H1 (cell line): Measurements from ENCODE around the gene MYLK. TPM values are rescaled to one million over a fixed set of nuclear protein-coding genes. Genes with fewer than 3 reads are reported as not detected.

ENCODE experiments used
- CTCF ChIA-PET: fragments of 300-600 bp; sonication (Branson Sonifier 250); formaldehyde crosslinking; loops from one replicate; lab custom pipeline; 2021; ENCODE audit not compliant: partially characterized antibody; lab: Charles Lee
- POLR2A ChIA-PET: fragments of 300-600 bp; sonication (Branson Sonifier 250); formaldehyde crosslinking; loops from one replicate; lab custom pipeline; 2021; ENCODE audit warnings: inconsistent platforms; ENCODE audit not compliant: partially characterized antibody; lab: Charles Lee
- DNase-seq, 2 experiments: peaks; one replicate each; pipeline versions ENCODE4 v3.0.0 to v3.0.0-alpha.2; 2010 to 2022; ENCODE audit warnings: low spot score in 2 of 2, low read depth in 1 of 2, mixed read lengths in 1 of 2
- FAIRE-seq: peaks from 2 replicates; lab custom pipeline; 2011; peaks lifted over from hg19 to GRCh38; lab: Jason Lieb, UNC
- H2AFZ ChIP-seq: 2 replicates; pipeline ENCODE4 v1.8.1; 2012; ENCODE audit warnings: low read length, inconsistent platforms
- H2AK5ac ChIP-seq: 2 replicates; pipeline ENCODE4 v1.6.1; 2013; ENCODE audit warnings: low read depth, low read length
- H2BK120ac ChIP-seq: replicated peaks from 2 replicates; pipeline ENCODE3; 2013; ENCODE audit warnings: low read depth, low read length, inconsistent platforms
- H2BK12ac ChIP-seq: 2 replicates; pipeline ENCODE4 v1.6.1; 2013; ENCODE audit warnings: low read depth, low read length
- H2BK15ac ChIP-seq: 2 replicates; pipeline ENCODE4 v1.6.1; 2013; ENCODE audit warnings: low read length
- H2BK20ac ChIP-seq: 2 replicates; pipeline ENCODE4 v1.6.1; 2013; ENCODE audit warnings: low read length
- H2BK5ac ChIP-seq: 2 replicates; pipeline ENCODE4 v1.6.1; 2013; ENCODE audit warnings: low read depth, low read length
- H3K14ac ChIP-seq: 2 replicates; pipeline ENCODE4 v1.6.1; 2013; ENCODE audit warnings: inconsistent platforms; ENCODE audit not compliant: insufficient read length
- H3K18ac ChIP-seq: 2 replicates; pipeline ENCODE4 v1.6.1; 2013; ENCODE audit warnings: low read length; ENCODE audit errors: extremely low read depth
- H3K23ac ChIP-seq: 2 replicates; pipeline ENCODE4 v1.6.1; 2013; ENCODE audit warnings: inconsistent platforms; ENCODE audit not compliant: insufficient read length
- H3K23me2 ChIP-seq: 2 replicates; pipeline ENCODE4 v1.6.1; 2013; ENCODE audit warnings: low read depth, low read length
- H3K27ac ChIP-seq: 2 replicates; pipeline ENCODE4 v1.6.1; 2011; ENCODE audit warnings: low read depth, low read length, inconsistent platforms
- H3K27me3 ChIP-seq, 4 experiments: replicated peaks in 1 of 4; 1 replicate in 1 of 4; 2 replicates in 3 of 4; pipeline versions ENCODE4 v1.6.1 to v1.8.1; 2011 to 2013; ENCODE audit warnings: low read length in 3 of 4, mild to moderate bottlenecking in 3 of 4, inconsistent platforms in 2 of 4, mixed read lengths in 2 of 4, moderate library complexity in 1 of 4; ENCODE audit not compliant: control insufficient read depth in 3 of 4, insufficient read depth in 3 of 4; ENCODE audit errors: extremely low read depth in 1 of 4
- H3K36me3 ChIP-seq, 4 experiments: 2 replicates each; pipeline versions ENCODE4 v1.6.1 to v1.8.1; 2011 to 2013; ENCODE audit warnings: mild to moderate bottlenecking in 4 of 4, low read length in 3 of 4, moderate library complexity in 2 of 4, control low read depth in 1 of 4, inconsistent platforms in 1 of 4; ENCODE audit not compliant: insufficient read depth in 4 of 4, control insufficient read depth in 2 of 4
- H3K4ac ChIP-seq: replicated peaks from 2 replicates; pipeline ENCODE3; 2013; ENCODE audit warnings: low read length, low read depth, mixed read lengths, inconsistent platforms; ENCODE audit not compliant: insufficient read length
- H3K4me1 ChIP-seq, 4 experiments: replicated peaks in 1 of 4; 1 replicate in 1 of 4; 2 replicates in 3 of 4; pipeline versions ENCODE4 v1.6.1 to v1.8.1; 2011 to 2013; ENCODE audit warnings: low read length in 3 of 4, inconsistent platforms in 2 of 4, mixed read lengths in 1 of 4; ENCODE audit not compliant: insufficient read depth in 4 of 4, control insufficient read depth in 3 of 4
- H3K4me2 ChIP-seq, 2 experiments: 2 replicates each; pipeline versions ENCODE4 v1.6.1 to v1.8.1; 2011 to 2013; ENCODE audit warnings: low read depth in 2 of 2, low read length in 2 of 2, control low read depth in 1 of 2, inconsistent platforms in 1 of 2, mild to moderate bottlenecking in 1 of 2; ENCODE audit not compliant: insufficient read depth in 1 of 2
- H3K4me3 ChIP-seq, 4 experiments: fragments of 200-600, 300-600 bp in 1 of 4; sonication (generic), shearing (Covaris generic), sonication (Bioruptor Twin) in 1 of 4; 2 replicates each; pipeline versions ENCODE4 v1.5.1 to v1.8.1; 2011 to 2016; ENCODE audit warnings: low read length in 4 of 4, low read depth in 3 of 4, control low read depth in 2 of 4, inconsistent platforms in 2 of 4, mild to moderate bottlenecking in 2 of 4, mixed read lengths in 1 of 4, moderate library complexity in 1 of 4; ENCODE audit not compliant: insufficient read depth in 2 of 4; ENCODE audit errors: extremely low read depth in 1 of 4
- H3K56ac ChIP-seq: replicated peaks from 2 replicates; pipeline ENCODE3; 2013; ENCODE audit warnings: low read depth, mild to moderate bottlenecking, mixed read lengths, low read length, inconsistent platforms; ENCODE audit not compliant: insufficient read length
- H3K79me1 ChIP-seq: 2 replicates; pipeline ENCODE4 v1.6.1; 2013; ENCODE audit warnings: low read depth, low read length, control low read depth
- H3K79me2 ChIP-seq, 2 experiments: 2 replicates each; pipeline versions ENCODE4 v1.6.1 to v1.8.1; 2012 to 2013; ENCODE audit warnings: low read length in 2 of 2, mild to moderate bottlenecking in 2 of 2, inconsistent platforms in 1 of 2; ENCODE audit not compliant: insufficient read depth in 2 of 2, control insufficient read depth in 1 of 2
- H3K9ac ChIP-seq, 4 experiments: replicated peaks in 1 of 4; 1 replicate in 1 of 4; 2 replicates in 3 of 4; pipeline versions ENCODE4 v1.6.1 to v1.8.1; 2011 to 2013; ENCODE audit warnings: low read depth in 3 of 4, low read length in 3 of 4, control low read depth in 2 of 4, mild to moderate bottlenecking in 2 of 4, moderate library complexity in 2 of 4, inconsistent platforms in 1 of 4; ENCODE audit errors: extremely low read depth in 1 of 4
- H3K9me3 ChIP-seq, 2 experiments: 2 replicates each; pipeline versions ENCODE4 v1.6.1 to v1.8.1; 2012 to 2013; ENCODE audit warnings: mild to moderate bottlenecking in 2 of 2, moderate library complexity in 2 of 2, control low read depth in 1 of 2, inconsistent platforms in 1 of 2, low read depth in 1 of 2, low read length in 1 of 2, mixed read lengths in 1 of 2; ENCODE audit not compliant: insufficient read depth in 2 of 2
- H4K20me1 ChIP-seq, 2 experiments: replicated peaks in 1 of 2; 2 replicates each; pipeline versions ENCODE3 to v1.8.1; 2011 to 2013; ENCODE audit warnings: inconsistent platforms in 2 of 2, low read length in 2 of 2, mild to moderate bottlenecking in 1 of 2; ENCODE audit not compliant: insufficient read depth in 2 of 2, control insufficient read depth in 1 of 2
- H4K5ac ChIP-seq: 2 replicates; pipeline ENCODE4 v1.6.1; 2013; ENCODE audit warnings: low read length, low read depth, mixed read lengths, inconsistent platforms; ENCODE audit not compliant: insufficient read length
- H4K8ac ChIP-seq: 2 replicates; pipeline ENCODE4 v1.8.0; 2013; ENCODE audit warnings: mild to moderate bottlenecking, moderate library complexity, low read length, inconsistent platforms; ENCODE audit not compliant: insufficient read depth; ENCODE audit errors: extremely low read depth
- H4K91ac ChIP-seq: replicated peaks from 2 replicates; pipeline ENCODE3; 2013; ENCODE audit warnings: low read length, mixed read lengths, inconsistent platforms; ENCODE audit not compliant: insufficient read length
- ATF3 ChIP-seq: IDR thresholded peaks from 2 replicates; pipeline ENCODE4 v1.6.1; 2011; ENCODE audit warnings: low read depth, mild to moderate bottlenecking, low read length; ENCODE audit not compliant: insufficient read depth
- CBX8 ChIP-seq: fragments of 300-800, 300-1000 bp; sonication (generic); IDR thresholded peaks from 2 replicates; pipeline ENCODE4 v1.7.1; 2016; ENCODE audit warnings: low read depth, low read length, borderline replicate concordance
- CTBP2 ChIP-seq: IDR thresholded peaks from 2 replicates; pipeline ENCODE4 v1.7.0; 2011; ENCODE audit warnings: borderline replicate concordance, mild to moderate bottlenecking, moderate library complexity, mixed read lengths, low read length; ENCODE audit not compliant: insufficient read depth, insufficient read length
- KDM4A ChIP-seq: IDR thresholded peaks from one replicate; pipeline ENCODE4 v1.7.1; 2012; ENCODE audit warnings: low read depth, mild to moderate bottlenecking, moderate library complexity, low read length, inconsistent platforms; ENCODE audit not compliant: severe bottlenecking
- RAD21 ChIP-seq, 2 experiments: IDR thresholded peaks in 1 of 2; conservative IDR thresholded peaks in 1 of 2; 2 replicates each; pipeline ENCODE4 v1.6.1; 2011; ENCODE audit warnings: low read depth in 2 of 2, low read length in 2 of 2, improper control_type of control experiment in 1 of 2, inconsistent platforms in 1 of 2, mild to moderate bottlenecking in 1 of 2, moderate library complexity in 1 of 2
- SIN3A ChIP-seq, 2 experiments: IDR thresholded peaks in 1 of 2; conservative IDR thresholded peaks in 1 of 2; 2 replicates each; pipeline ENCODE4 v1.6.1; 2011 to 2012; ENCODE audit warnings: low read length in 2 of 2, improper control_type of control experiment in 1 of 2, low read depth in 1 of 2, mild to moderate bottlenecking in 1 of 2
- SIX5 ChIP-seq: IDR thresholded peaks from 2 replicates; pipeline ENCODE4 v1.6.1; 2011; ENCODE audit warnings: mild to moderate bottlenecking, low read depth, low read length
- WGBS, 2 experiments: shearing (Covaris generic) in 1 of 2; methylation state at CpG; one replicate each; pipeline versions ENCODE4 v1.1.6 to v1.1.7; 2013 to 2015; ENCODE audit warnings: low lambda C conversion rate in 2 of 2, mixed read lengths in 2 of 2, inconsistent platforms in 1 of 2, low coverage in 1 of 2, missing lambda C conversion rate in 1 of 2; ENCODE audit not compliant: insufficient replicate concordance in 2 of 2, insufficient coverage in 1 of 2, insufficient read length in 1 of 2; ENCODE audit errors: extremely low coverage in 1 of 2, missing lambda C conversion rate in 1 of 2; 5-methylcytosine and 5-hydroxymethylcytosine counted together
- long read RNA-seq, 2 experiments: library from RNA in 1 of 2; library from capped mRNA in 1 of 2; stranded (forward); transcript quantifications; one replicate each; pipeline ENCODE4 v2.0.0, GENCODE V29; 2021; ENCODE audit warnings: inconsistent platforms in 1 of 2
- polyA minus RNA-seq, 3 experiments: library from RNA; depleted of rRNA, polyadenylated mRNA; stranded (reverse); fragments of >200 nt; gene quantifications; 1 replicate in 2 of 3; 2 replicates in 1 of 3; pipeline ENCODE4 v1.2.3, GENCODE V29; 2011
- polyA plus RNA-seq, 7 experiments: library from polyadenylated mRNA; depleted of rRNA in 3 of 7; stranded (reverse) in 5 of 7; unstranded in 2 of 7; fragments of >200 nt in 5 of 7; fragments of 200-250 nt in 2 of 7; gene quantifications; 1 replicate in 5 of 7; 2 replicates in 1 of 7; 4 replicates in 1 of 7; pipeline versions ENCODE4 v1.2.1 to v1.2.3, GENCODE V29; 2011 to 2013; ENCODE audit warnings: missing spikeins in 2 of 7, mixed read lengths in 2 of 7
- total RNA-seq: library from RNA; stranded (reverse); fragmentation: NEBNext Ultra II Directional; extraction: Animal tissue kit (Norgen Biotek cat#: 25700); gene quantifications from 2 replicates; pipeline ENCODE4 v1.2.1, GENCODE V29; 2021

Gene MYLK
- 15.5 and 21.3 TPM in 2 replicates for total RNA-seq
- 7.3 and 11.6 TPM in 2 replicates for polyA plus RNA-seq (2011; rRNA removed)
- polyA plus RNA-seq (2011; cell fraction: cytosol; rRNA removed): 7.0 TPM
- 22.5 TPM for polyA plus RNA-seq (2011; cell fraction: nucleus; rRNA removed)
- 7.8 to 11.2 TPM (median 9.7 TPM) in 4 replicates for polyA plus RNA-seq (2012, experiment 1 of 2)
- polyA plus RNA-seq (2012, experiment 2 of 2): 0.96 TPM
- polyA plus RNA-seq (2013, experiment 1 of 2): 11.4 TPM
- 13.3 TPM for polyA plus RNA-seq (2013, experiment 2 of 2)
- polyA minus RNA-seq (2011; rRNA and poly(A)+ RNA removed): 31.6 and 34.2 TPM in 2 replicates
- 9.7 TPM for polyA minus RNA-seq (2011; cell fraction: cytosol; rRNA and poly(A)+ RNA removed)
- polyA minus RNA-seq (2011; cell fraction: nucleus; rRNA and poly(A)+ RNA removed): 30.5 TPM
- long read RNA-seq, experiment 1, partial matches to known transcripts: 2 of 5 reads
- long read RNA-seq, experiment 1, other reads (novel, unspliced or antisense): 3 of 5 reads
- long read RNA-seq, experiment 2, partial matches to known transcripts: 2 of 3 reads
- long read RNA-seq, experiment 2, other reads (novel, unspliced or antisense): 1 of 3 reads

GRCh38 chr3:123884203-123884831, at the start of gene MYLK:
MYLK (minus strand) TSS chr3:123884332; CDS start chr3:123793841, 90,491 bp downstream.
- Histone ChIP-seq H3K18ac (peak within 1 kb of the TSS; percentile 62), H3K79me1 (no peaks in the 10 kb centered on the region), H3K27ac (no peak within 1 kb of the TSS), H3K56ac (peak within 1 kb of the TSS; percentile 66), H4K91ac (no peak within 1 kb of the TSS), H4K5ac (peak within 1 kb of the TSS; percentile 36), H3K79me2 (no peaks in the 10 kb centered on the region), H2AK5ac (no peak within 1 kb of the TSS), H4K20me1 (no peaks in the 10 kb centered on the region), H2BK15ac (0 out of 2 replicates have a peak within 1 kb of the TSS, but pooled peaks have one; percentile 12), H3K27me3 (peaks cover 0 to 9% (median 4%) of the 10 kb centered on the region in 4 experiments; a peak in 3 of 7 replicates), H2BK5ac (peak within 1 kb of the TSS; percentile 56; the same call in 1 of the 2 replicates), H3K36me3 (no peaks in the 10 kb centered on the region), H3K4ac (no peak within 1 kb of the TSS), H3K23ac (no peak within 1 kb of the TSS), H3K4me1 (peaks cover 0 to 6% (median 3%) of the 10 kb centered on the region in 4 experiments; a peak in 4 of 7 replicates), H2BK20ac (no peak within 1 kb of the TSS), H4K8ac (peak within 1 kb of the TSS; percentile 72), H2AFZ (0 out of 2 replicates have a peak within 1 kb of the TSS, but pooled peaks have one; percentile 95), H3K4me3 (peak within 1 kb of the TSS; percentile 65 to 89 (median 82)), H3K23me2 (peaks cover 10% of the 10 kb centered on the region), H3K9ac (peak within 1 kb of the TSS in 3 of 4 experiments; percentile 42 to 57 (median 55); a peak in 6 of 7 replicates), H3K9me3 (no peaks in the 10 kb centered on the region), H3K4me2 (peak within 1 kb of the TSS; percentile 85 to 93), H3K14ac (peak within 1 kb of the TSS; percentile 0), H2BK12ac (no peak within 1 kb of the TSS; the same call in 1 of the 2 replicates), H2BK120ac (no peak within 1 kb of the TSS)
- ChIA-PET POLR2A (interaction anchor here (1.5 kb wide), 1 partner anchor 14 kb away, joined by 5 read pairs; no protein-coding TSS in a partner anchor), CTCF (no interaction called here)
- WGBS, 2 experiments: 1% methylated on average over 33 of the region's 70 CpGs; no CpG with 5 or more reads in 1 of the 2 experiments
- DNase-seq (peak; percentile 87), FAIRE-seq (no peak)
- no peak for TF ChIP-seq KDM4A
- TF ChIP-seq CBX8: no peak
- no peak for TF ChIP-seq SIN3A (conservative IDR thresholded peaks at IDR 0.05 in 1 of 2, IDR thresholded peaks at IDR 0.05 in 1 of 2; ENCODE audit: low read depth in 1 of 2, low read length in 2 of 2)
- no peak for TF ChIP-seq CTBP2
- TF ChIP-seq RAD21 (IDR thresholded peaks at IDR 0.05 in 1 of 2, conservative IDR thresholded peaks at IDR 0.05 in 1 of 2; ENCODE audit: low read depth in 2 of 2, low read length in 2 of 2): no peak
- TF ChIP-seq ATF3: no peak
- TF ChIP-seq SIX5: no peak
